Brain microvascular endothelial cell (primary cell): ENCODE measurements around the gene STK32C.

ENCODE experiments used
- DNase-seq: peaks from one replicate; pipeline ENCODE4 v3.0.0-alpha.2; 2020
- H3K27ac ChIP-seq: fragments of 250-450 bp; sonication (Bioruptor Pico); 2 replicates; pipeline ENCODE4 v1.5.1; 2020; ENCODE audit warnings: mild to moderate bottlenecking, moderate library complexity
- H3K27me3 ChIP-seq: fragments of 250-450 bp; sonication (Bioruptor Pico); replicated peaks from 2 replicates; pipeline ENCODE4 v1.5.1; 2020; ENCODE audit warnings: mild to moderate bottlenecking
- H3K36me3 ChIP-seq: fragments of 250-450 bp; sonication (Bioruptor Pico); replicated peaks from 2 replicates; pipeline ENCODE4 v1.5.1; 2020; ENCODE audit warnings: mild to moderate bottlenecking
- H3K4me3 ChIP-seq: 2 replicates; pipeline ENCODE4 v1.5.1; 2011; ENCODE audit warnings: low read depth, mild to moderate bottlenecking, control low read depth, low read length, moderate library complexity
- CTCF ChIP-seq: IDR thresholded peaks from 2 replicates; pipeline ENCODE4 v1.5.1; 2011; ENCODE audit warnings: low read depth, mild to moderate bottlenecking, moderate library complexity, low read length, control low read depth, inconsistent platforms; ENCODE audit errors: missing control alignments
- in situ Hi-C: cut with HindIII; loops from 2 replicates; pipeline ENCODE4 v1.10.0; 2017; ENCODE audit warnings: low sequenced_read_pairs, low pct_ligation_motif_present

Gene STK32C

GRCh38 chr10:132273304-132273944 is 34.3 kb downstream of the STK32C start:
- Histone ChIP-seq H3K27me3 (peaks cover 2% of the 10 kb centered on the region), H3K27ac (no peak overlapping the region), H3K36me3 (no peaks in the 10 kb centered on the region), H3K4me3 (no peak overlapping the region)
- TF ChIP-seq CTCF = no peak
- no peak for DNase-seq
- in situ Hi-C loops = no loop called here

GRCh38 chr10:132272231-132272971 is 35.3 kb downstream of the STK32C start:
- H3K4me3 ChIP-seq = no peak overlapping the region
- DNase-seq = no peak
- no peak for TF ChIP-seq CTCF
- in situ Hi-C loops = no loop called here
- H3K27ac ChIP-seq = no peak overlapping the region
- H3K27me3 ChIP-seq = peaks cover 2% of the 10 kb centered on the region
- H3K36me3 ChIP-seq = no peaks in the 10 kb centered on the region

GRCh38 chr10:132271458-132272230 is 36.1 kb downstream of the STK32C start:
- H3K27me3 ChIP-seq = peaks cover 2% of the 10 kb centered on the region
- no peak for TF ChIP-seq CTCF
- H3K27ac ChIP-seq = no peak overlapping the region
- in situ Hi-C loops = no loop called here
- no peak overlapping the region for H3K4me3 ChIP-seq
- no peak for DNase-seq
- no peaks in the 10 kb centered on the region for H3K36me3 ChIP-seq

GRCh38 chr10:132270721-132271457 is 36.9 kb downstream of the STK32C start:
- no peak overlapping the region for H3K27ac ChIP-seq
- in situ Hi-C loops = no loop called here
- H3K4me3 ChIP-seq = no peak overlapping the region
- no peak for DNase-seq
- no peaks in the 10 kb centered on the region for H3K36me3 ChIP-seq
- no peak for TF ChIP-seq CTCF
- H3K27me3 ChIP-seq = peaks cover 2% of the 10 kb centered on the region

GRCh38 chr10:132270256-132270655 is 37.5 kb downstream of the STK32C start:
- Histone ChIP-seq H3K4me3 (no peak overlapping the region), H3K36me3 (no peaks in the 10 kb centered on the region), H3K27me3 (peaks cover 2% of the 10 kb centered on the region), H3K27ac (no peak overlapping the region)
- no peak for TF ChIP-seq CTCF
- no peak for DNase-seq
- in situ Hi-C loops = no loop called here
